Smooth muscle cell (in vitro differentiated cells): ENCODE data around the gene TIFAB. TPM values are rescaled to one million over a fixed set of nuclear protein-coding genes. Genes with fewer than 3 reads are reported as not detected.

Experiments
- DNase-seq: peaks from one replicate; lab custom pipeline; 2025; ENCODE audit not compliant: unreplicated experiment; lab: John Stamatoyannopoulos, UW
- H2AFZ ChIP-seq: fragments of 200-600 bp; sonication (generic); 2 replicates; pipeline ENCODE4 v1.6.0; 2016; ENCODE audit warnings: antibody characterized with exemption, low read depth, mild to moderate bottlenecking
- H3F3A ChIP-seq: fragments of 200-600 bp; sonication (generic); 2 replicates; pipeline ENCODE4 v1.6.0; 2017; ENCODE audit warnings: antibody characterized with exemption, low read depth
- H3K27ac ChIP-seq: fragments of 200-600 bp; sonication (generic); 2 replicates; pipeline ENCODE4 v1.5.1; 2016; ENCODE audit warnings: low read depth, mild to moderate bottlenecking
- H3K27me3 ChIP-seq: fragments of 200-600 bp; sonication (generic); 2 replicates; pipeline ENCODE4 v1.6.1; 2016; ENCODE audit warnings: low read depth, mild to moderate bottlenecking
- H3K36me3 ChIP-seq: fragments of 200-600 bp; sonication (generic); 2 replicates; pipeline ENCODE4 v1.5.1; 2016; ENCODE audit warnings: low read depth
- H3K4me1 ChIP-seq: fragments of 200-600 bp; sonication (generic); 2 replicates; pipeline ENCODE4 v1.5.1; 2016; ENCODE audit warnings: low read depth
- H3K4me2 ChIP-seq: fragments of 200-600 bp; sonication (generic); 2 replicates; pipeline ENCODE4 v1.6.0; 2016; ENCODE audit warnings: mild to moderate bottlenecking
- H3K4me3 ChIP-seq: fragments of 200-600 bp; sonication (generic); 2 replicates; pipeline ENCODE4 v1.5.1; 2016; ENCODE audit warnings: mild to moderate bottlenecking
- H3K79me2 ChIP-seq: fragments of 200-600 bp; sonication (generic); 2 replicates; pipeline ENCODE4 v1.6.0; 2016; ENCODE audit warnings: low read depth, mild to moderate bottlenecking
- H3K9ac ChIP-seq: fragments of 200-600 bp; sonication (generic); 2 replicates; pipeline ENCODE4 v1.6.0; 2016; ENCODE audit warnings: low read depth
- H3K9me3 ChIP-seq: fragments of 200-600 bp; sonication (generic); replicated peaks from 2 replicates; pipeline ENCODE4 v1.5.1; 2016; ENCODE audit warnings: low read depth
- H4K20me1 ChIP-seq: fragments of 200-600 bp; sonication (generic); 2 replicates; pipeline ENCODE4 v1.6.0; 2016; ENCODE audit warnings: low read depth
- WGBS: methylation state at CpG from one replicate; pipeline ENCODE4 v1.1.7; 2016; ENCODE audit warnings: low lambda C conversion rate; 5-methylcytosine and 5-hydroxymethylcytosine counted together
- polyA plus RNA-seq: library from polyadenylated mRNA; unstranded; fragments of >200 nt; fragmentation: Nextera tagmentation; extraction: Ambion mirVana; gene quantifications from 2 replicates; pipeline ENCODE4 v1.2.1, GENCODE V29; 2016
- total RNA-seq: library from RNA; depleted of rRNA; stranded (reverse); fragments of >200 nt; gene quantifications from 2 replicates; pipeline ENCODE4 v1.2.3, GENCODE V29; 2014
- TF ChIP-seq, protein P1 (sequence below): fragments of 200-600 bp; sonication (generic); IDR thresholded peaks from 2 replicates; pipeline ENCODE4 v1.5.1; 2017; ENCODE audit warnings: borderline replicate concordance, mild to moderate bottlenecking, antibody characterized with exemption; ENCODE audit not compliant: insufficient read depth, poor library complexity, severe bottlenecking

Gene TIFAB
- total and polyA plus RNA-seq, 2 experiments from 2014 or later, result 0.08 TPM; not detected in 1

DNA sequence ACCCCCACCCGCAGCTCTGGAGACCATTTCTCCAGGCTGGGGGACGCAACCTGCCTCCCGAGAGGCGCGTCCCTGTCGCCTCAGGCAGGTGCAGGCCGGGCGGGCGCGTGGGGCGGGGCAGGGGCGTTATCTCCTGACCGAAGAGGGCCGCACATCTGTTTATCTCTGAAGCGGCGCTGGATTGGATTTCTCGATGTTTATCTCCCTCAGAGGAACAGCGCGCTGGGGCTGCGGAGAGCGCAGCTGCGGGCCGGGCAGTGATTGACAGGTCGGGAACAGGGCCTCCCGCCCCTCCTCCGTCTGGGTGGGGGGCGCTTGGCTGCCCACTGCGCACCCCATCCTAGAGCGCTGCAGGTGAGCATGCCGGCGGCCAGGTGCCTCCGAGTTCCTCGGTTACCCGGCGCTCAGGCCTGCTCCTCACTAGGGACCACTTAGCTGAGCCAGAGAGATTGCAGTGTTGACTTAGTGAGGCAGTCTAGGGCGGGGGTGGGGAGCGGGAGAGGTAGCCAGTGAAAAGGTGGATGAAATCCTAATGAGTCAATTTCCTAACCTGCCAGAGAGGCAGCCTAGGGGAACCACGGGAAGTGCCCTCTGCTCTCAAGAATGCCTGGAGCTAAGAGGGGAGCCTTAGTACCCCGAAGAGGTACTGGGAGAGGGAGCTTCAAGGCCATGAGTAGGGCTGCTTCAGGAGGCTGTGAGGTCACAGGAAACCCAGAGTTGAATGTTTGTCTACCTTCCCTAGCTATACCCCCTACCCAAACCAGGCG, 39.6 kb upstream of the TIFAB start:
- 9% methylated on average over 36 of the region's 40 CpGs for WGBS
- H3K4me3 ChIP-seq, result no peak overlapping the region
- DNase-seq, result no peak
- H3K79me2 ChIP-seq, result no peaks in the 10 kb centered on the region
- no peak overlapping the region for H3K9ac ChIP-seq
- no peak overlapping the region for H2AFZ ChIP-seq
- peaks cover 42% of the 10 kb centered on the region for H3K4me1 ChIP-seq
- H3K27ac ChIP-seq, result no peak overlapping the region
- H3K9me3 ChIP-seq, result no peaks in the 10 kb centered on the region
- H4K20me1 ChIP-seq, result no peaks in the 10 kb centered on the region
- TF ChIP-seq, protein P1, sequence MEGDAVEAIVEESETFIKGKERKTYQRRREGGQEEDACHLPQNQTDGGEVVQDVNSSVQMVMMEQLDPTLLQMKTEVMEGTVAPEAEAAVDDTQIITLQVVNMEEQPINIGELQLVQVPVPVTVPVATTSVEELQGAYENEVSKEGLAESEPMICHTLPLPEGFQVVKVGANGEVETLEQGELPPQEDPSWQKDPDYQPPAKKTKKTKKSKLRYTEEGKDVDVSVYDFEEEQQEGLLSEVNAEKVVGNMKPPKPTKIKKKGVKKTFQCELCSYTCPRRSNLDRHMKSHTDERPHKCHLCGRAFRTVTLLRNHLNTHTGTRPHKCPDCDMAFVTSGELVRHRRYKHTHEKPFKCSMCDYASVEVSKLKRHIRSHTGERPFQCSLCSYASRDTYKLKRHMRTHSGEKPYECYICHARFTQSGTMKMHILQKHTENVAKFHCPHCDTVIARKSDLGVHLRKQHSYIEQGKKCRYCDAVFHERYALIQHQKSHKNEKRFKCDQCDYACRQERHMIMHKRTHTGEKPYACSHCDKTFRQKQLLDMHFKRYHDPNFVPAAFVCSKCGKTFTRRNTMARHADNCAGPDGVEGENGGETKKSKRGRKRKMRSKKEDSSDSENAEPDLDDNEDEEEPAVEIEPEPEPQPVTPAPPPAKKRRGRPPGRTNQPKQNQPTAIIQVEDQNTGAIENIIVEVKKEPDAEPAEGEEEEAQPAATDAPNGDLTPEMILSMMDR, result no peak
- no peaks in the 10 kb centered on the region for H3K36me3 ChIP-seq
- no peak overlapping the region for H3K4me2 ChIP-seq
- H3F3A ChIP-seq, result peaks cover 18% of the 10 kb centered on the region
- peaks cover 62% of the 10 kb centered on the region for H3K27me3 ChIP-seq

DNA sequence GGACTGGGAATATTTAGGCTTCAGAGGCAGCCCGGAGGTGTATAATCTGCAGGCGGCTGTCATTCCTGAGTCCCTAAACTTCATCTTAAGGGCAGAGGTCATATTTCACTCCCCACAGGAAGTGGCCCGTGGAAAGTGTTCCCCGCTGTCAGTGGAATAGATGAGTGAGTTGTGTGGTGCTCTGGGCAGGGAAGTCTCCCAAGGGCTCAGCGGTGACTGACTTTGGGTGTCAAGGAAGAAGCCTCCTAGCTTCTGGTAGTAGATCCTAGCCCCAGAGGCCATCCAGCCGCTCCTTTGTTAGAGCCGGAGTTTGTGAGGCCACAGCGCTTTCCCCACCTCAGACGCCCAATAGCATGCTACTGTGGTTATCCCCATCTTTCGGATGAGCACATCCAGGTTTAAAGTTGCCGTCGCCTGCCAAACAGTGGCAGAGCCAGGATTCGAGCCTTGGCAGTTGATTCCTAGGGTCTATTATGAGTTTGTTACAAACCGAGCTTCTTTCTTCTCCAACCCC, 38.9 kb upstream of the TIFAB start:
- Histone ChIP-seq H3K4me2 (no peak overlapping the region), H3K27me3 (peaks cover 56% of the 10 kb centered on the region)

DNA sequence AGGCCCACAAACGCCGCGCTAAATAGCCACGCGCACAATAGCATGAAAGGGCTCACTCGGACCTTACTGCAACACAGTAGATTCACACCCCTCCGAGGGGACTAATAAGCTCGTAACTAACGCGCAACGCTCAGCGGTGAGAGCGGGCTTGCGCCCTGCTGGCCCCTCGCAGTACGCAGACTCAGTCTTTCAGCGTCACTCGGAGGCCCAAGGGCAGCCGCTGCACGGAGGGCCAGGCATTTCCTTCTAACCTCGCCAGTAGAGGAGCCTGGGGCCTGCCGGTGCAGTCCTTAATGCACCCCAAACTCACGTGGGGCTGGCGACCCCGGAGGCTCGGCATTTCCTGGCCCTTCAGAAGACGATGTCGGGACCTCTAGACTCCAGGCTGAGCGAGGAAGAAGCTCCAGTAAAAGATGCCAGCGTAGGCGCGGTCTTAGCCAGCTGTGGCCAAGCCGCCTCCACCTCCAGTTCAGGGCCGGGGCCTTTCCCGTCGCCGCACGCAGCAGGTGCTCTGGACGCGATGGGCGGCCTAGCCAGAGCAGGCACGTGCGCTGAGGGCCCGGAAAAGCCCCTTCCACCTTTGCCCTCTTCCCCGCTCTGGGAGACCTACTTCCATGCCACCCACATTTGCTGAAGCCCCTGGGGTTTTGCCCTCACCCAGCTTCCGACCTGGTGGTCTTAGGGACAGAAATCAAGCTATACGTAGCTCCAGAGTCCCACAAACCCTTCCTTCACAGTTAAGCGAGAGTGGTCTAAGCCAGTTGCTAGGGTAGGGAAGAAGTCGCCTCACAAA, 38.3 kb upstream of the TIFAB start:
- Histone ChIP-seq H3K36me3 (no peaks in the 10 kb centered on the region), H3K4me1 (peaks cover 42% of the 10 kb centered on the region), H3K4me2 (peak overlapping the region; percentile 87), H3K79me2 (no peaks in the 10 kb centered on the region), H3K4me3 (peak overlapping the region; percentile 53), H3K9ac (no peak overlapping the region), H3K27me3 (peaks cover 61% of the 10 kb centered on the region), H4K20me1 (no peaks in the 10 kb centered on the region), H3F3A (peaks cover 18% of the 10 kb centered on the region), H3K27ac (no peak overlapping the region), H3K9me3 (no peaks in the 10 kb centered on the region), H2AFZ (peak overlapping the region; percentile 93)
- no peak for DNase-seq
- TF ChIP-seq, protein P1, result no peak
- WGBS, result 5% methylated on average over 49 of the region's 49 CpGs

More for the DNA sequence above, 38.9 kb upstream of the TIFAB start:
- no peaks in the 10 kb centered on the region for H3K36me3 ChIP-seq
- H4K20me1 ChIP-seq, result no peaks in the 10 kb centered on the region
- no peak for DNase-seq
- no peak overlapping the region for H2AFZ ChIP-seq
- no peak overlapping the region for H3K27ac ChIP-seq
- peaks cover 42% of the 10 kb centered on the region for H3K4me1 ChIP-seq
- H3K4me3 ChIP-seq, result no peak overlapping the region
- no peak overlapping the region for H3K9ac ChIP-seq
- H3F3A ChIP-seq, result peaks cover 18% of the 10 kb centered on the region
- H3K9me3 ChIP-seq, result no peaks in the 10 kb centered on the region
- TF ChIP-seq, protein P1, result no peak
- no peaks in the 10 kb centered on the region for H3K79me2 ChIP-seq
- WGBS, result 18% methylated on average over 14 of the region's 14 CpGs
